ENCODE measurements around the gene TMEM14B. TPM values are rescaled to one million over a fixed set of nuclear protein-coding genes. Genes with fewer than 3 reads are reported as not detected.

The TMEM14B gene
- total RNA-seq, 1 experiment from 2014 or later: 115 TPM

DNA sequence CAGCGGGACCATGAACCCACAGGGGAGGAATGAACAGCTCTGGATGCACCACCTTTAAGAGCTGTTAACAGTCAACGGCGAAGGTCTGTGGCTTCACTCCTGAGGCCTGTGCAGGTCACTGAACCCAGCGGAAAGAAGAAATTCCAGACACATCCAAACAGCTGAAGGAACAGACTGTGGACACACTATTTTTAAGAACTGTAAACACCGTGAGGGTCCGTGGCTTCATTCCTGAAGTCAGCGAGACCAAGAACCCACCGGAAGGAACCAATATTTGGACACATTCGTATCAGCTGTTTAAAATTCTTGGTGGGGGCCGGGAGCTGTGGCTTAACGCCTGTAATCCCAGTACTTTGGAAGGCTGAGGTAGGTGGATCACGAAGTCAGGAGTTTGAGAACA is 5.4 kb upstream of the TMEM14B start:
- H3F3A ChIP-seq (ENCODE audit: low read length, unreplicated experiment): no peaks in the 10 kb centered on the region
- DNase-seq: no peak
- ATAC-seq: no peak
- H3K9ac ChIP-seq (ENCODE audit: low read length): no peak overlapping the region
- H2AFZ ChIP-seq (ENCODE audit: low read length): no peak overlapping the region
- intact Hi-C loops (cut with micrococcal nuclease): no loop called here
- H3K36me3 ChIP-seq (ENCODE audit: low read depth, low read length): no peaks in the 10 kb centered on the region
- ChIA-PET CTCF (no interaction called here), POLR2A (ENCODE audit: unreplicated experiment) (no interaction called here)
- BruUV-seq (replicated peaks): no TSS peak
- no peak overlapping the region for H3K4me2 ChIP-seq (ENCODE audit: low read length)
- no peak overlapping the region for H3K4me3 ChIP-seq (ENCODE audit: low read length)
- no peaks in the 10 kb centered on the region for H3K27me3 ChIP-seq (ENCODE audit: low read length)
- no peaks in the 10 kb centered on the region for H3K79me2 ChIP-seq (ENCODE audit: low read length)
- peaks cover 9% of the 10 kb centered on the region for H3K4me1 ChIP-seq (ENCODE audit: insufficient read depth, low read length)
- TF ChIP-seq EZH2 (IDR thresholded peaks at IDR 0.05; ENCODE audit: low read length, unreplicated experiment): no peak
- no peak for TF ChIP-seq EZH2phosphoT487 (IDR thresholded peaks at IDR 0.05; ENCODE audit: borderline replicate concordance, low read length)
- TF ChIP-seq, protein P1, sequence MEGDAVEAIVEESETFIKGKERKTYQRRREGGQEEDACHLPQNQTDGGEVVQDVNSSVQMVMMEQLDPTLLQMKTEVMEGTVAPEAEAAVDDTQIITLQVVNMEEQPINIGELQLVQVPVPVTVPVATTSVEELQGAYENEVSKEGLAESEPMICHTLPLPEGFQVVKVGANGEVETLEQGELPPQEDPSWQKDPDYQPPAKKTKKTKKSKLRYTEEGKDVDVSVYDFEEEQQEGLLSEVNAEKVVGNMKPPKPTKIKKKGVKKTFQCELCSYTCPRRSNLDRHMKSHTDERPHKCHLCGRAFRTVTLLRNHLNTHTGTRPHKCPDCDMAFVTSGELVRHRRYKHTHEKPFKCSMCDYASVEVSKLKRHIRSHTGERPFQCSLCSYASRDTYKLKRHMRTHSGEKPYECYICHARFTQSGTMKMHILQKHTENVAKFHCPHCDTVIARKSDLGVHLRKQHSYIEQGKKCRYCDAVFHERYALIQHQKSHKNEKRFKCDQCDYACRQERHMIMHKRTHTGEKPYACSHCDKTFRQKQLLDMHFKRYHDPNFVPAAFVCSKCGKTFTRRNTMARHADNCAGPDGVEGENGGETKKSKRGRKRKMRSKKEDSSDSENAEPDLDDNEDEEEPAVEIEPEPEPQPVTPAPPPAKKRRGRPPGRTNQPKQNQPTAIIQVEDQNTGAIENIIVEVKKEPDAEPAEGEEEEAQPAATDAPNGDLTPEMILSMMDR (conservative IDR thresholded peaks at IDR 0.05; ENCODE audit: low read depth, low read length): no peak
- no peak overlapping the region for H3K27ac ChIP-seq (ENCODE audit: low read length)
- H4K20me1 ChIP-seq (ENCODE audit: low read length): no peaks in the 10 kb centered on the region
- H3K9me2 ChIP-seq (replicated peaks; ENCODE audit: low read length): no peaks in the 10 kb centered on the region
- H3K9me3 ChIP-seq (ENCODE audit: low read length): no peaks in the 10 kb centered on the region

DNA sequence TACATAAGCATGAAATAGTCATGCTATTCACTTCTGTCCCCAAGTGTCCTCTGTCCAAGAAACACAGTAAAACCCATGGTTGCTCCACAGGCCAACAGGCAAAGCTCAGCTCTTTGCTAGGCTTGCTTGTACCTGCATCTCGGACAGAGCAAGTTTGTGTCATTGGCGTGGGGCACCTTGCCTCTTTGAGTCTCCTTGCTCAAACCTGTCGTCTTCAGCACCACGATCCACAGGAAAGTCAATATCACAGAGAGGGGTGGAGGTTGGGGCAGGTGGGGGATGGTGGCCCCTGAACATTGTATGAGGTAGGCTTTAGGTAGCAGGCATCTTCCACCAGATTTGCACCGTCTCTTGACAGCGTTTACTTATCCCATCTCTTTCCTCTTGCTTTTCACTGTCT is 4.1 kb upstream of the TMEM14B start:
- H3K27me3 ChIP-seq (ENCODE audit: low read length): no peaks in the 10 kb centered on the region
- DNase-seq (no peak), ATAC-seq (no peak)
- H3K36me3 ChIP-seq (ENCODE audit: low read depth, low read length): no peaks in the 10 kb centered on the region
- H3K79me2 ChIP-seq (ENCODE audit: low read length): peaks cover 10% of the 10 kb centered on the region
- no peak overlapping the region for H2AFZ ChIP-seq (ENCODE audit: low read length)
- ChIA-PET POLR2A (ENCODE audit: unreplicated experiment) (no interaction called here), CTCF (no interaction called here)
- no peaks in the 10 kb centered on the region for H3K9me2 ChIP-seq (replicated peaks; ENCODE audit: low read length)
- intact Hi-C loops (cut with micrococcal nuclease): no loop called here
- peaks cover 12% of the 10 kb centered on the region for H3K4me1 ChIP-seq (ENCODE audit: insufficient read depth, low read length)
- no peak overlapping the region for H3K27ac ChIP-seq (ENCODE audit: low read length)
- H3K9me3 ChIP-seq (ENCODE audit: low read length): no peaks in the 10 kb centered on the region
- BruUV-seq (replicated peaks): no TSS peak
- TF ChIP-seq EZH2 (IDR thresholded peaks at IDR 0.05; ENCODE audit: low read length, unreplicated experiment): no peak
- TF ChIP-seq, protein P1 (conservative IDR thresholded peaks at IDR 0.05; ENCODE audit: low read depth, low read length): no peak
- TF ChIP-seq EZH2phosphoT487 (IDR thresholded peaks at IDR 0.05; ENCODE audit: borderline replicate concordance, low read length): no peak
- no peaks in the 10 kb centered on the region for H4K20me1 ChIP-seq (ENCODE audit: low read length)
- no peak overlapping the region for H3K9ac ChIP-seq (ENCODE audit: low read length)
- no peak overlapping the region for H3K4me3 ChIP-seq (ENCODE audit: low read length)
- H3F3A ChIP-seq (ENCODE audit: low read length, unreplicated experiment): no peaks in the 10 kb centered on the region
- no peak overlapping the region for H3K4me2 ChIP-seq (ENCODE audit: low read length)

DNA sequence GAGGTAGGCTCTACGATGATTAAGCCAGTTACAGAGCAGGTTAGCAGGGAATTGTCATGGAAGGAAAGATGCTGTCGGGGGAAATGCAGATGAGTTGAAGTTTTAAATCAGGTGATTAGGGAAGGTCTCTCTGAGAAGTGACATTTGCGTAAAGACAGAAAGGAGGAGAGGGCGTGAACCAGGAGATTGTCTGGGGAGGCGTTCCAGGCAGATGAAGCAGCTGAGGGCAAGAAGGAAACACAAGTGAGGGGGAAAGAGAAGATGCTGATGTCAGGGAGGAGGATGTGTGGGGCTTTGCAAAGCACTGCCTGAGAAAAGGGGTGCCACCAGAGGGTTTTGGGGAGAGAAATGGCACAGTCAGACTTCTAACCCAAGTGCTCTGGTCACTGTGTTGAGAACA is 2.5 kb upstream of the TMEM14B start:
- Histone ChIP-seq H2AFZ (ENCODE audit: low read length) (no peak overlapping the region), H3F3A (ENCODE audit: low read length, unreplicated experiment) (no peaks in the 10 kb centered on the region), H3K9me3 (ENCODE audit: low read length) (no peaks in the 10 kb centered on the region), H3K27ac (ENCODE audit: low read length) (no peak overlapping the region), H4K20me1 (ENCODE audit: low read length) (no peaks in the 10 kb centered on the region), H3K9me2 (replicated peaks; ENCODE audit: low read length) (no peaks in the 10 kb centered on the region), H3K79me2 (ENCODE audit: low read length) (peaks cover 26% of the 10 kb centered on the region), H3K4me3 (ENCODE audit: low read length) (no peak overlapping the region), H3K4me2 (ENCODE audit: low read length) (no peak overlapping the region), H3K27me3 (ENCODE audit: low read length) (no peaks in the 10 kb centered on the region), H3K36me3 (ENCODE audit: low read depth, low read length) (0 out of 2 replicates have a peak, but pooled peaks cover 2% of the 10 kb centered on the region), H3K9ac (ENCODE audit: low read length) (no peak overlapping the region), H3K4me1 (ENCODE audit: insufficient read depth, low read length) (peaks cover 25% of the 10 kb centered on the region)
- BruUV-seq (replicated peaks): no TSS peak
- ChIA-PET CTCF (no interaction called here), POLR2A (ENCODE audit: unreplicated experiment) (no interaction called here)
- TF ChIP-seq EZH2phosphoT487 (IDR thresholded peaks at IDR 0.05; ENCODE audit: borderline replicate concordance, low read length): no peak
- TF ChIP-seq, protein P1 (conservative IDR thresholded peaks at IDR 0.05; ENCODE audit: low read depth, low read length): no peak
- no peak for TF ChIP-seq EZH2 (IDR thresholded peaks at IDR 0.05; ENCODE audit: low read length, unreplicated experiment)
- intact Hi-C loops (cut with micrococcal nuclease): no loop called here
- DNase-seq: no peak
- ATAC-seq: no peak
